ENCODE measurements around the gene CYP2U1. TPM values are rescaled to one million over a fixed set of nuclear protein-coding genes. Genes with fewer than 3 reads are reported as not detected.

The CYP2U1 gene
- total RNA-seq, 1 experiment from 2014 or later: 0.82 TPM

DNA sequence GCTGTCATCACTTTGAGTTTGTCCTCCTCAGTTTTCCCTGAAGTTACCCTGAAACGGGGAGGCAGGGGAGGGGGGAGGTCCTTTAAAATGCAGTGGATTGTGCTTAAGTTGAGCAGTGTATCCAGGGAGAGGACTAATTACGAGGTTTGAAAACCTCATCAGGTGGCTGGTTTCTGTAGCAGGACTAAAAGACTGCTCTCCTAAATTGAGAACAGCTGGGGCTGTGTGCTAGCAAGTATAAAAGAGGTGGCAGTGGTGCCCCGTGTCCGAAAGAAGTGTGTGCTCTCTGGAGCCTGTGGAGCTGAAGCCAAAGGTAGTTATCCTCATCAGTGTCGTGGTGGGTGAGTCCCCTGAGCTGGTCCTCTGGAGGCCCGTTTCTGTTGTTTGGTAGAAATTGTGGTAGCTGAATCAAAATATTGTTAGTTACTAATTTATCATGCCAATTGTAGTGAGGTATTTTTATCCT lies 37.2 kb upstream of the CYP2U1 start:
- Histone ChIP-seq H3K4me3 (ENCODE audit: low read depth, low read length, poor library complexity, severe bottlenecking) (no peak overlapping the region), H3K36me3 (ENCODE audit: insufficient read depth, low read length, poor library complexity, severe bottlenecking) (no peaks in the 10 kb centered on the region), H3K4me1 (ENCODE audit: insufficient read depth, low read length, poor library complexity, severe bottlenecking) (peaks cover 4% of the 10 kb centered on the region), H3K27me3 (replicated peaks; ENCODE audit: insufficient read depth, low read depth, low read length, poor library complexity) (no peaks in the 10 kb centered on the region), H3K27ac (ENCODE audit: low read depth, low read length, poor library complexity, severe bottlenecking) (no peak overlapping the region), H3K9me3 (ENCODE audit: low read depth, low read length, poor library complexity, severe bottlenecking) (peaks cover 2% of the 10 kb centered on the region)
- no peak for DNase-seq (ENCODE audit: low spot score)
- no peak for TF ChIP-seq CTCF (conservative IDR thresholded peaks at IDR 0.05; ENCODE audit: low read depth, low read length)
- no peak for TF ChIP-seq EZH2 (IDR thresholded peaks at IDR 0.05; ENCODE audit: borderline replicate concordance, low read depth, low read length, poor library complexity, severe bottlenecking)
- intact Hi-C loops (cut with micrococcal nuclease; ENCODE audit: unreplicated experiment): no loop called here
- ChIA-PET CTCF (no interaction called here), POLR2A (ENCODE audit: low non-redundant PET) (no interaction called here)
- no TSS peak for BruUV-seq (replicated peaks)

DNA sequence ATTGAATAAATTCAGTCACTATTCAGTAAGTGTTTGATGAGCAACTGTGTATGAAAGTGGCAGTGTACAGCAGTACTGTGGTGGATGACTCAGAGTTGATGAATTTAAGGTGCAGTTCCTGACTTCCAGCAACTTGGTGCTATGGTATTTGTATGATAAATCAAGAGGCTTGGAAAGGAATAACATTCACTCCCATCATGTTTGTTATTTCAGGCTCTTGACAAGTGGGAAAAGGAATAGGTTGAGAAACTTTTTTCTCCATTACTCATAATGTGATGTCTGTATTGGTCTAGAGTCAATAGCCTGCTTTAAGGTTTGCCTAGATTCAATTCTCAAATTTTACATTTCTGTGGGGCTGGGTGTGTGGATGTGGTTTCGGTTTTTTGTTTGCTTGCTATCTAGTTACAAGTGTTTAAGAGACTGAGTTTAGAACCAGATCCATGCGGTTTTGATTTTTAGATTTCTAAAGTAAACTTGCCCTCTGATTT lies 35.1 kb upstream of the CYP2U1 start:
- Histone ChIP-seq H3K27ac (ENCODE audit: low read depth, low read length, poor library complexity, severe bottlenecking) (no peak overlapping the region), H3K4me1 (ENCODE audit: insufficient read depth, low read length, poor library complexity, severe bottlenecking) (peaks cover 4% of the 10 kb centered on the region), H3K27me3 (replicated peaks; ENCODE audit: insufficient read depth, low read depth, low read length, poor library complexity) (no peaks in the 10 kb centered on the region), H3K9me3 (ENCODE audit: low read depth, low read length, poor library complexity, severe bottlenecking) (no peaks in the 10 kb centered on the region), H3K4me3 (ENCODE audit: low read depth, low read length, poor library complexity, severe bottlenecking) (no peak overlapping the region), H3K36me3 (ENCODE audit: insufficient read depth, low read length, poor library complexity, severe bottlenecking) (no peaks in the 10 kb centered on the region)
- ChIA-PET POLR2A (ENCODE audit: low non-redundant PET) (no interaction called here), CTCF (no interaction called here)
- no TSS peak for BruUV-seq (replicated peaks)
- intact Hi-C loops (cut with micrococcal nuclease; ENCODE audit: unreplicated experiment): loop anchor here (5.0 kb wide), 1 partner anchor 69 kb away; no protein-coding TSS in a partner anchor
- no peak for DNase-seq (ENCODE audit: low spot score)
- no peak for TF ChIP-seq EZH2 (IDR thresholded peaks at IDR 0.05; ENCODE audit: borderline replicate concordance, low read depth, low read length, poor library complexity, severe bottlenecking)
- TF ChIP-seq CTCF (conservative IDR thresholded peaks at IDR 0.05; ENCODE audit: low read depth, low read length): no peak

DNA sequence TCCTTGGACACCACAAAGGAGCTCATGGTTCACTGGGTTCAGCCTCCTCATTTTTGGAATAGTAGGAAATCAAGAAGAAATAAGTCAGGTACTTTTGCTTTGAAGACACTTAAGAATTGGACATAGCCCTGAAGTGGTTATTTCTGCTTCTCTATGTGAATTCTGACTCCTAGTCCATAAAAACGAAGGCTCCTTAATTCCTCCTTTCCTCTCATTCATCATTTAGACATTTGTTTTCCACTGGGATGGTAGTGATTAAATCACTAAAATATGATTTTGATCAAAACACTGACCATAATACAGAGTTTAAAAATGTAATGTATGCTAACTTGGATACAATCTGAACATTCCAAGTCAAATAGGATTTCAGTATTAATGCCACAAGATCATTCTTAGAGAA lies 34.7 kb upstream of the CYP2U1 start:
- POLR2A ChIA-PET (ENCODE audit: low non-redundant PET): no interaction called here
- H3K9me3 ChIP-seq (ENCODE audit: low read depth, low read length, poor library complexity, severe bottlenecking): no peaks in the 10 kb centered on the region
- no peaks in the 10 kb centered on the region for H3K36me3 ChIP-seq (ENCODE audit: insufficient read depth, low read length, poor library complexity, severe bottlenecking)
- intact Hi-C loops (cut with micrococcal nuclease; ENCODE audit: unreplicated experiment): loop anchor here (5.0 kb wide), 1 partner anchor 69 kb away; no protein-coding TSS in a partner anchor
- CTCF ChIA-PET: no interaction called here
- no peak for TF ChIP-seq EZH2 (IDR thresholded peaks at IDR 0.05; ENCODE audit: borderline replicate concordance, low read depth, low read length, poor library complexity, severe bottlenecking)
- H3K4me1 ChIP-seq (ENCODE audit: insufficient read depth, low read length, poor library complexity, severe bottlenecking): peaks cover 4% of the 10 kb centered on the region
- H3K27me3 ChIP-seq (replicated peaks; ENCODE audit: insufficient read depth, low read depth, low read length, poor library complexity): no peaks in the 10 kb centered on the region
- no peak overlapping the region for H3K4me3 ChIP-seq (ENCODE audit: low read depth, low read length, poor library complexity, severe bottlenecking)
- no TSS peak for BruUV-seq (replicated peaks)
- DNase-seq (ENCODE audit: low spot score): no peak
- no peak overlapping the region for H3K27ac ChIP-seq (ENCODE audit: low read depth, low read length, poor library complexity, severe bottlenecking)

GRCh38 chr4:107897823-107898222 lies 33.5 kb upstream of the CYP2U1 start:
- TF ChIP-seq CTCF (conservative IDR thresholded peaks at IDR 0.05; ENCODE audit: low read depth, low read length): no peak
- no peak for TF ChIP-seq EZH2 (IDR thresholded peaks at IDR 0.05; ENCODE audit: borderline replicate concordance, low read depth, low read length, poor library complexity, severe bottlenecking)
- Histone ChIP-seq H3K9me3 (ENCODE audit: low read depth, low read length, poor library complexity, severe bottlenecking) (no peaks in the 10 kb centered on the region), H3K4me3 (ENCODE audit: low read depth, low read length, poor library complexity, severe bottlenecking) (no peak overlapping the region), H3K27ac (ENCODE audit: low read depth, low read length, poor library complexity, severe bottlenecking) (no peak overlapping the region), H3K36me3 (ENCODE audit: insufficient read depth, low read length, poor library complexity, severe bottlenecking) (no peaks in the 10 kb centered on the region), H3K4me1 (ENCODE audit: insufficient read depth, low read length, poor library complexity, severe bottlenecking) (peaks cover 4% of the 10 kb centered on the region), H3K27me3 (replicated peaks; ENCODE audit: insufficient read depth, low read depth, low read length, poor library complexity) (no peaks in the 10 kb centered on the region)
- DNase-seq (ENCODE audit: low spot score): no peak
- POLR2A ChIA-PET (ENCODE audit: low non-redundant PET): no interaction called here
- CTCF ChIA-PET: no interaction called here
- intact Hi-C loops (cut with micrococcal nuclease; ENCODE audit: unreplicated experiment): loop anchor here (5.0 kb wide), 1 partner anchor 71 kb away; no protein-coding TSS in a partner anchor
- BruUV-seq (replicated peaks): no TSS peak

All from A673 (cell line).